Measurements from ENCODE around the gene FYB2. TPM values are rescaled to one million over a fixed set of nuclear protein-coding genes. Genes with fewer than 3 reads are reported as not detected.

Gene FYB2
- total RNA-seq, 1 experiment from 2014 or later = 0.47 TPM

- no peak overlapping the region for H3K4me3 ChIP-seq (ENCODE audit: low read depth, low read length, poor library complexity, severe bottlenecking)
- BruUV-seq (replicated peaks) = no TSS peak
- TF ChIP-seq CTCF (conservative IDR thresholded peaks at IDR 0.05; ENCODE audit: low read depth, low read length) (no peak), EZH2 (IDR thresholded peaks at IDR 0.05; ENCODE audit: borderline replicate concordance, low read depth, low read length, poor library complexity, severe bottlenecking) (no peak)
- H3K27ac ChIP-seq (ENCODE audit: low read depth, low read length, poor library complexity, severe bottlenecking) = peak overlapping the region; percentile 46
- H3K36me3 ChIP-seq (ENCODE audit: insufficient read depth, low read length, poor library complexity, severe bottlenecking) = no peaks in the 10 kb centered on the region
- no peak for DNase-seq (ENCODE audit: low spot score)
- intact Hi-C loops (cut with micrococcal nuclease; ENCODE audit: unreplicated experiment) = loop anchor here (2.0 to 10.0 kb wide), 5 partner anchors 590 to 1714 kb away; partner anchors contain the start of gene OMA1
- ChIA-PET POLR2A (ENCODE audit: low non-redundant PET) (no interaction called here), CTCF (interaction anchor here (0.6 kb wide), 1 partner anchor 587 kb away, joined by 3 read pairs; no protein-coding TSS in a partner anchor)
- H3K4me1 ChIP-seq (ENCODE audit: insufficient read depth, low read length, poor library complexity, severe bottlenecking) = peaks cover 10% of the 10 kb centered on the region
- no peaks in the 10 kb centered on the region for H3K27me3 ChIP-seq (replicated peaks; ENCODE audit: insufficient read depth, low read depth, low read length, poor library complexity)
- no peaks in the 10 kb centered on the region for H3K9me3 ChIP-seq (ENCODE audit: low read depth, low read length, poor library complexity, severe bottlenecking)
Observed at GRCh38 chr1:56833088-56833487, 13.9 kb upstream of the FYB2 start.

GRCh38 chr1:56831871-56832693 lies 12.9 kb upstream of the FYB2 start:
- H3K27me3 ChIP-seq (replicated peaks; ENCODE audit: insufficient read depth, low read depth, low read length, poor library complexity) = no peaks in the 10 kb centered on the region
- H3K4me3 ChIP-seq (ENCODE audit: low read depth, low read length, poor library complexity, severe bottlenecking) = no peak overlapping the region
- peak; percentile 86 for DNase-seq (ENCODE audit: low spot score)
- no peak overlapping the region for H3K27ac ChIP-seq (ENCODE audit: low read depth, low read length, poor library complexity, severe bottlenecking)
- TF ChIP-seq EZH2 (IDR thresholded peaks at IDR 0.05; ENCODE audit: borderline replicate concordance, low read depth, low read length, poor library complexity, severe bottlenecking) (no peak), CTCF (conservative IDR thresholded peaks at IDR 0.05; ENCODE audit: low read depth, low read length) (peak; percentile 97)
- H3K9me3 ChIP-seq (ENCODE audit: low read depth, low read length, poor library complexity, severe bottlenecking) = no peaks in the 10 kb centered on the region
- BruUV-seq (replicated peaks) = no TSS peak
- ChIA-PET CTCF (interaction anchor here (0.6 to 1.0 kb wide), 4 partner anchors 136 to 588 kb away, joined by 3 to 8 read pairs (median 5); no protein-coding TSS in a partner anchor), POLR2A (ENCODE audit: low non-redundant PET) (no interaction called here)
- no peaks in the 10 kb centered on the region for H3K36me3 ChIP-seq (ENCODE audit: insufficient read depth, low read length, poor library complexity, severe bottlenecking)
- intact Hi-C loops (cut with micrococcal nuclease; ENCODE audit: unreplicated experiment) = loop anchor here (1.0 to 10.0 kb wide), 6 partner anchors 136 to 1715 kb away; partner anchors contain the start of gene OMA1
- peaks cover 10% of the 10 kb centered on the region for H3K4me1 ChIP-seq (ENCODE audit: insufficient read depth, low read length, poor library complexity, severe bottlenecking)

- Histone ChIP-seq H3K27me3 (replicated peaks; ENCODE audit: insufficient read depth, low read depth, low read length, poor library complexity) (no peaks in the 10 kb centered on the region), H3K4me3 (ENCODE audit: low read depth, low read length, poor library complexity, severe bottlenecking) (no peak overlapping the region), H3K27ac (ENCODE audit: low read depth, low read length, poor library complexity, severe bottlenecking) (no peak overlapping the region), H3K9me3 (ENCODE audit: low read depth, low read length, poor library complexity, severe bottlenecking) (no peaks in the 10 kb centered on the region), H3K36me3 (ENCODE audit: insufficient read depth, low read length, poor library complexity, severe bottlenecking) (no peaks in the 10 kb centered on the region), H3K4me1 (ENCODE audit: insufficient read depth, low read length, poor library complexity, severe bottlenecking) (peaks cover 10% of the 10 kb centered on the region)
- no peak for DNase-seq (ENCODE audit: low spot score)
- ChIA-PET CTCF (no interaction called here), POLR2A (ENCODE audit: low non-redundant PET) (no interaction called here)
- intact Hi-C loops (cut with micrococcal nuclease; ENCODE audit: unreplicated experiment) = loop anchor here (5.0 to 10.0 kb wide), 2 partner anchors 1215 to 1332 kb away; no protein-coding TSS in a partner anchor
- BruUV-seq (replicated peaks) = no TSS peak
- TF ChIP-seq CTCF (conservative IDR thresholded peaks at IDR 0.05; ENCODE audit: low read depth, low read length) (no peak), EZH2 (IDR thresholded peaks at IDR 0.05; ENCODE audit: borderline replicate concordance, low read depth, low read length, poor library complexity, severe bottlenecking) (no peak)
Observed at GRCh38 chr1:56830052-56830451, 10.8 kb upstream of the FYB2 start.
